Kidney epithelial cell (primary cell): Measurements from ENCODE around the gene SLC8A1. TPM values are rescaled to one million over a fixed set of nuclear protein-coding genes. Genes with fewer than 3 reads are reported as not detected.

Experiments used
- DNase-seq: peaks from one replicate; pipeline ENCODE4 v3.0.0-alpha.2; 2010; ENCODE audit warnings: low read depth
- H3K27me3 ChIP-seq: 2 replicates; pipeline ENCODE4 v1.6.0; 2011; ENCODE audit warnings: low read length; ENCODE audit not compliant: control insufficient read depth, insufficient read depth
- H3K36me3 ChIP-seq: 2 replicates; pipeline ENCODE4 v1.5.1; 2011; ENCODE audit warnings: low read length; ENCODE audit not compliant: control insufficient read depth, insufficient read depth
- H3K4me3 ChIP-seq: 2 replicates; pipeline ENCODE4 v1.5.1; 2011; ENCODE audit warnings: low read depth, mild to moderate bottlenecking, control low read depth, low read length
- total RNA-seq: library from RNA; depleted of rRNA; stranded (reverse); fragments of >200 nt; gene quantifications from 2 replicates; pipeline ENCODE4 v1.2.3, GENCODE V29; 2015
- TF ChIP-seq, protein P1 (sequence below): IDR thresholded peaks from 2 replicates; pipeline ENCODE4 v1.5.1; 2011; ENCODE audit warnings: mild to moderate bottlenecking, moderate library complexity, low read length, control low read depth, inconsistent platforms; ENCODE audit not compliant: insufficient read depth, poor library complexity, severe bottlenecking

SLC8A1 gene
- total RNA-seq, 1 donor from 2014 or later, result 3.2 TPM

- H3K36me3 ChIP-seq, result no peaks in the 10 kb centered on the region
- no peak for DNase-seq
Observed at GRCh38 chr2:40220177-40220925, 231.5 kb downstream of the SLC8A1 start.

GRCh38 chr2:40219141-40219540 lies 232.7 kb downstream of the SLC8A1 start:
- Histone ChIP-seq H3K36me3 (no peaks in the 10 kb centered on the region), H3K27me3 (no peaks in the 10 kb centered on the region), H3K4me3 (no peak overlapping the region)
- TF ChIP-seq, protein P1, sequence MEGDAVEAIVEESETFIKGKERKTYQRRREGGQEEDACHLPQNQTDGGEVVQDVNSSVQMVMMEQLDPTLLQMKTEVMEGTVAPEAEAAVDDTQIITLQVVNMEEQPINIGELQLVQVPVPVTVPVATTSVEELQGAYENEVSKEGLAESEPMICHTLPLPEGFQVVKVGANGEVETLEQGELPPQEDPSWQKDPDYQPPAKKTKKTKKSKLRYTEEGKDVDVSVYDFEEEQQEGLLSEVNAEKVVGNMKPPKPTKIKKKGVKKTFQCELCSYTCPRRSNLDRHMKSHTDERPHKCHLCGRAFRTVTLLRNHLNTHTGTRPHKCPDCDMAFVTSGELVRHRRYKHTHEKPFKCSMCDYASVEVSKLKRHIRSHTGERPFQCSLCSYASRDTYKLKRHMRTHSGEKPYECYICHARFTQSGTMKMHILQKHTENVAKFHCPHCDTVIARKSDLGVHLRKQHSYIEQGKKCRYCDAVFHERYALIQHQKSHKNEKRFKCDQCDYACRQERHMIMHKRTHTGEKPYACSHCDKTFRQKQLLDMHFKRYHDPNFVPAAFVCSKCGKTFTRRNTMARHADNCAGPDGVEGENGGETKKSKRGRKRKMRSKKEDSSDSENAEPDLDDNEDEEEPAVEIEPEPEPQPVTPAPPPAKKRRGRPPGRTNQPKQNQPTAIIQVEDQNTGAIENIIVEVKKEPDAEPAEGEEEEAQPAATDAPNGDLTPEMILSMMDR, result no peak
- no peak for DNase-seq

More at GRCh38 chr2:40220177-40220925, 231.5 kb downstream of the SLC8A1 start:
- H3K27me3 ChIP-seq, result no peaks in the 10 kb centered on the region
- no peak overlapping the region for H3K4me3 ChIP-seq
- TF ChIP-seq, protein P1, result no peak

DNA sequence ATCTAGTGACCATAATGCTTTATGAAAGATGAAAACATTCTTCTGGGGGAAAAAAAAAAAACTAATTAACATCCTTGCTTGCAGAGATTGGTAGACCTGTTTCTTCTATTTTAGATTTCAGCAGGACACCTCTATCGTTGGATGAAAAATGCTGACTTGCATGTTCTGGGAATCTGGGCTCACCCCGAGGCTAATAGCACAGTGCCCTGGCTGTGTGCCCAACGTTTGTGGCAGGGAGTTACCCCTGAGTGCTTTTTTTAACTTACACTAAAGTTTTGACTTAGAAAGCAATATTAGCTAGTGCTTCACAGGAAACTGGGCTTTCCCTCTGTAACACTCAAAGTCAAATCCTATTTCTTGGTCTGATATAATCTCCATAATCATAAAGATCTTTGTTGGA lies 233.2 kb downstream of the SLC8A1 start:
- TF ChIP-seq, protein P1, result no peak
- no peaks in the 10 kb centered on the region for H3K27me3 ChIP-seq
- H3K36me3 ChIP-seq, result no peaks in the 10 kb centered on the region
- no peak for DNase-seq
- H3K4me3 ChIP-seq, result no peak overlapping the region

GRCh38 chr2:40213619-40214018 lies 238.3 kb downstream of the SLC8A1 start:
- no peak for DNase-seq
- H3K4me3 ChIP-seq, result no peak overlapping the region
- no peaks in the 10 kb centered on the region for H3K36me3 ChIP-seq
- TF ChIP-seq, protein P1, result no peak
- H3K27me3 ChIP-seq, result no peaks in the 10 kb centered on the region

DNA sequence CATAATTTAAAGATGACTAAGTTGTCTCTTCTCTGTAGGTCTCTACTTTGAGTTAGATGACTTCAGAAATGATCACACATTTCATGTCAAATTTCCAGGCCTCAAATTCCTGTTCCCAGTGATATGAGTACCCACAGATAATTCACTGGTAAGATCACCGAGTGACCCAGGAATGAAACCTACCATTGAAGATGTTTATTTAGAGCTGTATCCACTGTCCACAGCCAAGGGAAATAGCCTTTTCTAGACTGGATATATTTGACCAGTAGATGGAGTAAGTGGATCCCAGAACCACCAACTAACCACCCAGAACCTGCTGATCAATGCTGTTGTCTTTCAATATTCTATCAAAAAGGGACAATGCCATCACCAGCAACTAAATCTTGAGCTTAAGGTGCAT lies 238.8 kb downstream of the SLC8A1 start:
- Histone ChIP-seq H3K4me3 (no peak overlapping the region), H3K27me3 (no peaks in the 10 kb centered on the region), H3K36me3 (no peaks in the 10 kb centered on the region)
- TF ChIP-seq, protein P1, result peak; percentile 37
- no peak for DNase-seq

- no peak overlapping the region for H3K4me3 ChIP-seq
- H3K36me3 ChIP-seq, result no peaks in the 10 kb centered on the region
- TF ChIP-seq, protein P1, result no peak
- H3K27me3 ChIP-seq, result no peaks in the 10 kb centered on the region
- no peak for DNase-seq
Observed at GRCh38 chr2:40210968-40211353, 240.9 kb downstream of the SLC8A1 start.
